Kidney (tissue), 2 donors: Measurements from ENCODE around the gene SLC6A2. TPM values are rescaled to one million over a fixed set of nuclear protein-coding genes. Genes with fewer than 3 reads are reported as not detected.

Source experiments
- polyA plus RNA-seq: library from polyadenylated mRNA; stranded (reverse); fragments of 350-450 nt; fragmentation: Illumina TruSeq; extraction: RNeasy Lipid Tissue Mini Kit (QIAGEN cat#74804); gene quantifications from one replicate; pipeline ENCODE4 v1.2.3, GENCODE V29; 2014; ENCODE audit warnings: low read depth, low replicate concordance; ENCODE audit not compliant: insufficient read depth
- total RNA-seq: library from RNA; stranded (reverse); fragmentation: NEBNext Ultra II Directional; extraction: Animal tissue kit (Norgen Biotek cat#: 25700); gene quantifications from one replicate; pipeline ENCODE4 v1.2.1, GENCODE V29; 2021
- donor health status: DM: yes; HTN: yes; CAD: no.

The SLC6A2 gene
- total and polyA plus RNA-seq, 2 donors from 2014 or later = 0.09 to 0.73 TPM

Other genes starting within 250 kb of the SLC6A2 start
- gene MMP2, start 176.8 kb upstream of the SLC6A2 start, total RNA-seq = 101 TPM
- 44.3 TPM for gene MMP2, start 176.8 kb upstream of the SLC6A2 start, polyA plus RNA-seq
- gene LPCAT2, start 146.9 kb upstream of the SLC6A2 start, total RNA-seq = 20.6 TPM
- 7.7 TPM for gene LPCAT2, start 146.9 kb upstream of the SLC6A2 start, polyA plus RNA-seq
- gene CAPNS2, start 89.3 kb upstream of the SLC6A2 start, total RNA-seq = 0.85 TPM
- not detected for gene CAPNS2, start 89.3 kb upstream of the SLC6A2 start, polyA plus RNA-seq
- gene CES1, start 177.1 kb downstream of the SLC6A2 start, total RNA-seq = 11.9 TPM
- gene CES1, start 177.1 kb downstream of the SLC6A2 start, polyA plus RNA-seq = 5.9 TPM
- gene CES5A, start 219.4 kb downstream of the SLC6A2 start, total RNA-seq = not detected
- not detected for gene CES5A, start 219.4 kb downstream of the SLC6A2 start, polyA plus RNA-seq